Measurements from ENCODE around the gene EVL.

- TF ChIP-seq CTCF (conservative IDR thresholded peaks at IDR 0.05; ENCODE audit: low read length) (peak; percentile 20; the same call in 1 of the 2 replicates), EZH2phosphoT487 (IDR thresholded peaks at IDR 0.05; ENCODE audit: borderline replicate concordance, low read depth, low read length) (no peak)
These were observed at the start of gene EVL for GRCh38 chr14:100065111-100065871.
